ENCODE results near the gene TRMT10C.

The TRMT10C gene

DNA sequence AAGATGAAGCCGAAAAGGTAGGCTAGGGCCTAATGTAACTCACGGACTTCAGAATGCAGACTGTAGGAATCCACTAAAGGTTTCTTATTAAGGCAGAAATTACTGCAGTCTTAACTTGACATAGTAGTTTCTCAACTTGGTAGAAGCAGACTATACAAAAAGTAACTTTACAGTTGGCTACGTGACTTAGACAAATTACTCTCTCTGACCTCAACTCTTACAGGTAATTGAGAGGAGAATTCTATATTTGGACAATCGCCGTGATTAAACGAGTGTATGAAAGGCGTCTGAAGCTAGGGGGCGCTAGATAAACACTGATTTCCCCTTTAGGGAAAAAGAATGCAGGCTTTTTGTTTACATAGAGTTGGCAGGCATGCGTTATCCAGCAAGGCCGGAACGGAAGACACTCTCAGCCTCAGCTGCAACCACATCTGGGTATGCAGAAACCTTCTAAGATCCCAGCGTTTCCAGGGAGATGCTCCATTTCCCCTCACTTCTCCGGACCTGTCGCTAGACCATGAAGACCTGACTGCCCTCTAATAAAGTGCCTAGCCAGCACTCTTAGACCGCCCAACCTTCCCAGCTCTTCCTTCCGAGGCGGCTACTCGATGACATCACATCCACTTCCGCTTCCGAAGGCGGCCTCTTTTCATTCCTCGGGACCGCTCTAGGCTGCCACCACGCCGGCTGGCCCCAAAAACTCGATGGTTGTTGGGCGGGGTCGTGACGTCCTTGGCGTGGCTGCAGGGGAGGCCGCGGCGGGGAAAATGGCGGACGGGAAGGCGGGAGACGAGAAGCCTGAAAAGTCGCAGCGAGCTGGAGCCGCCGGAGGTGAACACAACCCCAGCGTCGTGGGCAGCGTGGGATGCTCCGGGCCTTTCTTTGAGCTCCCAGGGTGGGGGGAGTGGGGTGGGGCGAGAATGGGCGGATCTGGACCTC lies 12.1 kb downstream of the TRMT10C start, which contains the start of gene PCNP:
Gene PCNP (plus strand): TSS at position 732 of the 939 bp plus-strand sequence. CDS start 36 bp downstream, at position 768.
- peaks cover 47% of the 10 kb centered on the region for H3K79me2 ChIP-seq (ENCODE audit: low read length)

GRCh38 chr3:101574388-101575112 lies 12.9 kb downstream of the TRMT10C start:
- H3K4me2 ChIP-seq (ENCODE audit: low read length) = peak overlapping the region; percentile 87
- TF ChIP-seq CTCF (IDR thresholded peaks at IDR 0.05; ENCODE audit: low read depth, low read length) (no peak), EZH2phosphoT487 (IDR thresholded peaks at IDR 0.05; ENCODE audit: low read depth) (no peak)
- no peaks in the 10 kb centered on the region for H3K9me3 ChIP-seq (ENCODE audit: insufficient read depth, low read length)
- H3K27me3 ChIP-seq (ENCODE audit: low read depth, low read length) = no peaks in the 10 kb centered on the region
- peak overlapping the region; percentile 95 for H3K4me3 ChIP-seq (ENCODE audit: low read length)
- peak overlapping the region; percentile 94 for H3K9ac ChIP-seq (ENCODE audit: low read length)
- H4K20me1 ChIP-seq (ENCODE audit: insufficient read depth, low read length) = peaks cover 41% of the 10 kb centered on the region
- H3K36me3 ChIP-seq (replicated peaks; ENCODE audit: low read depth, low read length) = peaks cover 10% of the 10 kb centered on the region
- peak overlapping the region; percentile 65 for H2AFZ ChIP-seq (ENCODE audit: low read depth, low read length)
- peaks cover 56% of the 10 kb centered on the region for H3K79me2 ChIP-seq (ENCODE audit: low read length)
- H3K27ac ChIP-seq (ENCODE audit: low read length) = peak overlapping the region; percentile 67
- peaks cover 29% of the 10 kb centered on the region for H3K4me1 ChIP-seq (ENCODE audit: low read length)

More for the DNA sequence above, 12.1 kb downstream of the TRMT10C start, which contains the start of gene PCNP:
- H3K4me2 ChIP-seq (ENCODE audit: low read length) = peak within 1 kb of the TSS; percentile 87
- peak within 1 kb of the TSS; percentile 67 for H3K27ac ChIP-seq (ENCODE audit: low read length)
- H3K36me3 ChIP-seq (replicated peaks; ENCODE audit: low read depth, low read length) = peaks cover 5% of the 10 kb centered on the region
- no peaks in the 10 kb centered on the region for H3K27me3 ChIP-seq (ENCODE audit: low read depth, low read length)
- peak within 1 kb of the TSS; percentile 82 for H2AFZ ChIP-seq (ENCODE audit: low read depth, low read length)
- H3K9me3 ChIP-seq (ENCODE audit: insufficient read depth, low read length) = no peaks in the 10 kb centered on the region
- H3K4me1 ChIP-seq (ENCODE audit: low read length) = peaks cover 29% of the 10 kb centered on the region
- H4K20me1 ChIP-seq (ENCODE audit: insufficient read depth, low read length) = peaks cover 32% of the 10 kb centered on the region
- peak within 1 kb of the TSS; percentile 94 for H3K9ac ChIP-seq (ENCODE audit: low read length)
- H3K4me3 ChIP-seq (ENCODE audit: low read length) = peak within 1 kb of the TSS; percentile 95
- TF ChIP-seq CTCF (IDR thresholded peaks at IDR 0.05; ENCODE audit: low read depth, low read length) (peak; percentile 86), EZH2phosphoT487 (IDR thresholded peaks at IDR 0.05; ENCODE audit: low read depth) (no peak)

DNA sequence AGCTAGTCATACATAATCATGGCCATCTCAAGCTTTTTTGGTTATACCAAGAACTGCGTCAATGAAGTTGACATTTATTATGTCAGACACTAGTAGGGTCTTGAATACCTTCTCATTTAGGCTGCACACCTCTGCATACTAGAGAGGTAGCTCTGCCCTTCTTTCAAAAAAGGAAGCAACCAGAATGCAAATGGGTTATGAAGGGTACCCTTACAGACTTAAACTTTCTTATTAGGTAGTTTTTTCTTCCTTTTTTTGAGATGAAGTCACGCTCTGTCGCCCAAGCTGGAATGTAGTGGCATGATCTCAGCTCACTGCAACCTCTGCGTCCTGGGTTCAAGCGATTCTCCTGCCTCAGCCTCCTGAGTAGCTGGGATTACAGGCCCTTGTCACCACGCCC lies 15.6 kb downstream of the TRMT10C start:
- H4K20me1 ChIP-seq (ENCODE audit: insufficient read depth, low read length) = peaks cover 44% of the 10 kb centered on the region
- peaks cover 83% of the 10 kb centered on the region for H3K79me2 ChIP-seq (ENCODE audit: low read length)
- TF ChIP-seq CTCF (IDR thresholded peaks at IDR 0.05; ENCODE audit: low read depth, low read length) = no peak
- TF ChIP-seq EZH2phosphoT487 (IDR thresholded peaks at IDR 0.05; ENCODE audit: low read depth) = no peak
- peaks cover 29% of the 10 kb centered on the region for H3K4me1 ChIP-seq (ENCODE audit: low read length)
- peak overlapping the region; percentile 36 for H3K4me2 ChIP-seq (ENCODE audit: low read length)
- H3K36me3 ChIP-seq (replicated peaks; ENCODE audit: low read depth, low read length) = peaks cover 19% of the 10 kb centered on the region
- H3K9me3 ChIP-seq (ENCODE audit: insufficient read depth, low read length) = no peaks in the 10 kb centered on the region
- no peak overlapping the region for H2AFZ ChIP-seq (ENCODE audit: low read depth, low read length)
- no peak overlapping the region for H3K4me3 ChIP-seq (ENCODE audit: low read length)
- no peak overlapping the region for H3K9ac ChIP-seq (ENCODE audit: low read length)
- no peaks in the 10 kb centered on the region for H3K27me3 ChIP-seq (ENCODE audit: low read depth, low read length)
- H3K27ac ChIP-seq (ENCODE audit: low read length) = peak overlapping the region; percentile 21

GRCh38 chr3:101588616-101589015 lies 26.9 kb downstream of the TRMT10C start:
- no peaks in the 10 kb centered on the region for H3K4me1 ChIP-seq (ENCODE audit: low read length)
- no peaks in the 10 kb centered on the region for H3K9me3 ChIP-seq (ENCODE audit: insufficient read depth, low read length)
- H3K4me2 ChIP-seq (ENCODE audit: low read length) = no peak overlapping the region
- H3K79me2 ChIP-seq (ENCODE audit: low read length) = peaks cover 46% of the 10 kb centered on the region
- H3K9ac ChIP-seq (ENCODE audit: low read length) = no peak overlapping the region
- H3K4me3 ChIP-seq (ENCODE audit: low read length) = no peak overlapping the region
- no peaks in the 10 kb centered on the region for H3K27me3 ChIP-seq (ENCODE audit: low read depth, low read length)
- no peak overlapping the region for H2AFZ ChIP-seq (ENCODE audit: low read depth, low read length)
- H3K27ac ChIP-seq (ENCODE audit: low read length) = no peak overlapping the region
- H4K20me1 ChIP-seq (ENCODE audit: insufficient read depth, low read length) = peaks cover 5% of the 10 kb centered on the region; the same call in 1 of the 2 replicates
- TF ChIP-seq CTCF (IDR thresholded peaks at IDR 0.05; ENCODE audit: low read depth, low read length) = no peak
- no peak for TF ChIP-seq EZH2phosphoT487 (IDR thresholded peaks at IDR 0.05; ENCODE audit: low read depth)
- peaks cover 48% of the 10 kb centered on the region for H3K36me3 ChIP-seq (replicated peaks; ENCODE audit: low read depth, low read length)

Measured in OCI-LY3 (cell line).